Activated CD8-positive, alpha-beta memory T cell treated with anti-CD3 and anti-CD28 coated beads, Interleukin-2, amount 10 ng/mL, durations not matched to agents 7 days and 5 days (primary cell): Measurements from ENCODE around the gene IFIH1. TPM values are rescaled to one million over a fixed set of nuclear protein-coding genes. Genes with fewer than 3 reads are reported as not detected.

Source experiments
- ATAC-seq: fragments of 150-1000 bp; cut with Tn5 transposase; one replicate; pipeline ENCODE4 v1.10.0; 2021; ENCODE audit warnings: moderate library complexity
- CTCF ChIA-PET: fragments of 350-600 bp; sonication (Branson Sonifier 250); formaldehyde crosslinking; loops from one replicate; lab custom pipeline; 2021; ENCODE audit warnings: antibody characterized with exemption; lab: Charles Lee
- DNase-seq: peaks from one replicate; pipeline ENCODE4 v3.0.0-alpha.2; 2020
- H3K27ac Mint-ChIP-seq: one replicate; pipeline ENCODE4 v1.8.0; 2021; ENCODE audit warnings: mild to moderate bottlenecking, mixed read lengths
- H3K27me3 Mint-ChIP-seq: one replicate; pipeline ENCODE4 v1.8.0; 2021; ENCODE audit warnings: mixed read lengths
- H3K36me3 Mint-ChIP-seq: one replicate; pipeline ENCODE4 v1.8.0; 2021; ENCODE audit warnings: mild to moderate bottlenecking, mixed read lengths
- H3K4me1 Mint-ChIP-seq: one replicate; pipeline ENCODE4 v1.8.0; 2021; ENCODE audit warnings: mixed read lengths
- H3K4me3 Mint-ChIP-seq: one replicate; pipeline ENCODE4 v1.8.0; 2021; ENCODE audit warnings: mild to moderate bottlenecking, moderate library complexity, mixed read lengths
- H3K9me3 Mint-ChIP-seq: one replicate; pipeline ENCODE4 v1.8.0; 2022; ENCODE audit warnings: low read depth, mixed read lengths
- total RNA-seq, 2 experiments: library from RNA; stranded (reverse); gene quantifications; one replicate each; pipeline ENCODE4 v1.2.3, GENCODE V29; 2021

The IFIH1 gene
- total RNA-seq, 2 experiments from 2014 or later: 66.8 to 90.0 TPM

DNA sequence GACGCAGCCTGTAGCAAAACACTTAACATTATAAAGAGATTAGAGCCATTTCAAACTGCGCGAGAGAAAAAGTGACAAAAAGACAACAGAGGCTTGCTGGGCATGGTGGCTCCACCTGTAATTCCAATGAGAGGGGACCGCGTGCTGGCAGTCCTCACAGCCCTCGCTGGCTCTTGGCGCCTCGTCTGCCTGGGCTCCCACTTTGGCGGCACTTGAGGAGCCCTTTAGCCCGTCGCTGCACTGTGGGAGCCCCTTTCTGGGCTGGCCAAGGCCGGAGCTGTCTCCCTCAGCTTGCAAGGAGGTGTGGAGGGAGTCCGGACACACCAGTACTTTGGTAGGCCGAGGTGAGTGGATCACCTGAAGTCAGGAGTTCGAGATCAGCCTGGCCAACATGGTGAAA, 9.3 kb upstream of the IFIH1 start:
- DNase-seq (no peak), ATAC-seq (no peak)
- no peak overlapping the region for H3K27ac Mint-ChIP-seq
- peaks cover 14% of the 10 kb centered on the region for H3K36me3 Mint-ChIP-seq
- no peaks in the 10 kb centered on the region for H3K27me3 Mint-ChIP-seq
- H3K9me3 Mint-ChIP-seq: no peaks in the 10 kb centered on the region
- CTCF ChIA-PET: interaction anchor here (2.1 kb wide), 1 partner anchor 9 kb away, joined by 7 read pairs; the partner anchor contains the start of gene IFIH1
- H3K4me3 Mint-ChIP-seq: no peak overlapping the region
- H3K4me1 Mint-ChIP-seq: peaks cover 14% of the 10 kb centered on the region

DNA sequence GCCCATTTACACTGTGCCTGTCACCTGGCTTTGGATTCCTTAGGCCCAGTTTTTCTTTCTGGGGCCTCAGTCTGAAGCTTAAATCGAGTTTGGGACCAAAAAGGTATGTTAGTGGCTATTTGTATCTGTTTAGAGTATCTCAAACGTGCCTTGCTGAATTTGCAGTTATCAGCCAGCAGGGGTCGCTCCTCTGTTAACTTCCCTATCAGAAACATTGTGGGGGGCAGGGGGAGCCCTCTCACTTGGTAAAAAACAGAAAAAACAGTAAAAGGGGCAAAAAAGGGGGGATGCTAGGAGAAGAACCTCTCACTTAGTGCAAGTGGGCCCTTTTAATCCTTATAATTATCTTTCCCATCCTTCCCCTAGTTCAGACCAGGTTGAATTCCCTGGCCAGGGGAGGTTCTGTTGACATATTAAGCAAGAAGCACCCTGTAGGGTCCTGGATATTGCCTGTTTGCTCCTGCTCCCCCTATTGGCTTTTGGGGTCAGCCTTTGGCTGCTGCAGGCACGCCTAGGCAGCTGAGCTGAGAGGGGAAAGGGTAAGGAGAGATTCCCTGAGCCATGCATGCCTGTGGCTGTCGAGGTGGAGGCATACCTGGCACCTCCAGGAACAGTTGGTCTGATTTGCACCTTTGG, 8.8 kb upstream of the IFIH1 start:
- Mint-ChIP-seq H3K36me3 (peaks cover 14% of the 10 kb centered on the region), H3K27ac (no peak overlapping the region), H3K4me1 (peaks cover 14% of the 10 kb centered on the region), H3K9me3 (no peaks in the 10 kb centered on the region), H3K4me3 (no peak overlapping the region), H3K27me3 (no peaks in the 10 kb centered on the region)
- DNase-seq: no peak
- ATAC-seq: no peak
- CTCF ChIA-PET: interaction anchor here (1.0 to 2.1 kb wide), 2 partner anchors 8 to 9 kb away, joined by 3 to 7 read pairs; partner anchors contain the start of gene IFIH1

DNA sequence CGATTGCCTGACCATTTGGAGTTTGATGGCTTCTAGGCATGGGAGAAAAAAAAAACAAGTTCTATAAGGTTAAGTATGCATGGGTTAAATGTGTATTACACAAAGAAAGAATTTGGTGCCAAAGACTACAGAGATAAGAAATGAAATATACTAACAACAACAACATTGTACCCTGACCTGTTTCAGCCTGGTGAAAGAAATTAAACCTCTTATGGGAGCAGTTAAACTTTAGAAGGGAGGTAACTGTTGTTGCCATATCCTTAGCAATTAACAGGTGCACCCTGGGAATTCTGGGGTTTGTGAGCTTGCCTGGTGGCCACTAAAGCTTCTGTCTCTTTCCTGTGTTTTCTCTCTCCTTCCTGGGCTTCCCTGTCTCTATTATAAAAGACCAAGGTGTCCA, 6.5 kb upstream of the IFIH1 start:
- H3K27me3 Mint-ChIP-seq: no peaks in the 10 kb centered on the region
- no peak overlapping the region for H3K4me3 Mint-ChIP-seq
- no peak for DNase-seq
- no peak for ATAC-seq
- H3K27ac Mint-ChIP-seq: no peak overlapping the region
- peaks cover 14% of the 10 kb centered on the region for H3K36me3 Mint-ChIP-seq
- CTCF ChIA-PET: no interaction called here
- no peaks in the 10 kb centered on the region for H3K9me3 Mint-ChIP-seq
- H3K4me1 Mint-ChIP-seq: peaks cover 29% of the 10 kb centered on the region

DNA sequence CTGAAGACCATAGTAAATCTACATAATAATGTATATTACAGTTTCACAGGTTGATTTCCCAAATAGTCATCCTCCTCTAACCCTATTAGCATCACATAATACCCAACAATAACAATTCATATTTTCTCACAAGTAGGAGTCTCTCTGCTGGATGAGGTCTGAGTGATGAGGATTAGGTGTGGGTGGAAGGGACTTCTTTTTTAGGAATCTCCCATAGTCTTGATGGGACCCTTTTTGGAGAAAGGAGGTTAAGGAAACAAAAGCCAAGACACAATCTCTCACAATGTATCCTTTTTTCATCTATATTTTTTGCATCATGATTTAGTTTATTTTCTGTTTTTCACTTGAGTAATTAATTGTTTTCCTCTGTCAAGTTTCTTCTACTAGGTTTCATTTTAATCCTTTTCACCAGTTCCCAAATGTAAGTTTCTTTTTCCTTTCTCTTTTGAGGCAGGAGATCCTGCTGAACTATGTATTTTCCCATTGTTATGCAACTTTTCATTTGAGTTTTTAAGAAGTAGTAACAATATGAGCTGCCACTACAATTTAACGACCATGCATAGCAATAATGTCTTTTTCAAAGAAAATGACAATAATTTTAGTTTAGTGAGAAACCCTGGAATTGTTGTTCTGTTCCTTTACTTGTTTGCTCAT, 2.5 kb upstream of the IFIH1 start:
- Mint-ChIP-seq H3K9me3 (no peaks in the 10 kb centered on the region), H3K27me3 (no peaks in the 10 kb centered on the region), H3K27ac (peak overlapping the region; percentile 20), H3K4me3 (peak overlapping the region; percentile 93), H3K36me3 (peaks cover 25% of the 10 kb centered on the region), H3K4me1 (peaks cover 32% of the 10 kb centered on the region)
- ATAC-seq (no peak), DNase-seq (no peak)
- CTCF ChIA-PET: no interaction called here

DNA sequence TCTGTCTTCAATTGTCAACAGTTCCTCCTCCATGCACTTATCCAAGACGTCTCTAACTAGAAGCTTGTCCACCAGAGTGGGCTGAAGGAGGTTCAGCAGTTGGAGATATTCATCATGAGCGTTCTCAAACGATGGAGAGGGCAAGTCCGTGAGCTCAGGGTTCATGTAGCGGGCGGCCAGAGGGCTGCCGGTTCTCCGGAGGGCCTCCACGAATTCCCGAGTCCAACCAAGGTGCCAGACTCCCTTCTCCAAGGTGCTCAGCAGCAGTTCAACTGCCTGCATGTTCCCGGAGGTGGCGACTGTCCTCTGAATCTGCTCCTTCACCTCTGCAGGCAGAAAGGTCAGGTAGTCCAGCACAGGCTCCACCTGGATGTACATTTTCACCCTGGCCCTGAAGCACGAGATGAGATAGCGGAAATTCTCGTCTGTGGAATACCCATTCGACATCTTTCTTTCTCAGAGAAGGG, 590 bp downstream of the IFIH1 start:
- peaks cover 53% of the 10 kb centered on the region for H3K4me1 Mint-ChIP-seq
- H3K4me3 Mint-ChIP-seq: peak overlapping the region; percentile 93
- H3K9me3 Mint-ChIP-seq: no peaks in the 10 kb centered on the region
- H3K27ac Mint-ChIP-seq: peak overlapping the region; percentile 99
- H3K27me3 Mint-ChIP-seq: no peaks in the 10 kb centered on the region
- ATAC-seq (peak; percentile 22), DNase-seq (peak; percentile 52)
- CTCF ChIA-PET: interaction anchor here (0.6 to 2.9 kb wide), 10 partner anchors 9 to 371 kb away, joined by 3 to 10 read pairs (median 6); no protein-coding TSS in a partner anchor
- H3K36me3 Mint-ChIP-seq: peaks cover 44% of the 10 kb centered on the region

DNA sequence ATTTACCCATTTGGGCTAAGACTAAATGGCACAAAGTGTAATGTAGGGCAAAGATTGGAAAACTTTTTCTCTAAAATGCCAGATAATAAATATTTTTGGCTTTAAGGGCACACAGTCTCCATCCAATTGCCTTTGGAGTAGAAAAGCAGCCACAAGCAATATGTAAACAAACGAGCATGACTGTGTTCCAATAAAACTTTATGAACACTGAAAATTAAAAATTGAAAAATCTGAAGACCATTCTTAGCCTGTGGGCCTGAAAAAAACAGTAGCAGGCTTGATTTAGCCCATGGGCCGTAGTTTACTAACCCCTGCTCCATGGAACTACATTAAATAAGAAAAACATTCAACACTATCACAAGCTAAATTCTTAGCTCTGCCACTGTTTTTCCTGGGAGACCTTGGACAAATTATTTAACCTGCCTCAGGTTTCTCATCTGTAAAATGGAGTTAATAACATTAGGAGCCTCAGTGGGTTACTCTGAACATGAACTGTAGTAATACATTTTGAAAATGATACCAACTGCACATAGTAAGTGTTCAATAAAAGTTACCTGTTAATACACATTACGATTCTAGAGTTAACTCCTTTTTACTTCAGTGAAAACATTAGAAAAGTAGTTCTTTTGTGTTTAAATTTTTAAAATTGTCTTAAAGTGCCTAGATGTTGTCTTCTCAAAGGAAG, 1.3 kb downstream of the IFIH1 start:
- CTCF ChIA-PET: interaction anchor here (0.6 to 2.9 kb wide), 7 partner anchors 8 to 169 kb away, joined by 3 to 10 read pairs (median 5); no protein-coding TSS in a partner anchor
- no peaks in the 10 kb centered on the region for H3K27me3 Mint-ChIP-seq
- H3K4me1 Mint-ChIP-seq: peaks cover 60% of the 10 kb centered on the region
- H3K9me3 Mint-ChIP-seq: no peaks in the 10 kb centered on the region
- peaks cover 47% of the 10 kb centered on the region for H3K36me3 Mint-ChIP-seq
- H3K27ac Mint-ChIP-seq: peak overlapping the region; percentile 99
- H3K4me3 Mint-ChIP-seq: peak overlapping the region; percentile 93
- ATAC-seq (no peak), DNase-seq (no peak)

DNA sequence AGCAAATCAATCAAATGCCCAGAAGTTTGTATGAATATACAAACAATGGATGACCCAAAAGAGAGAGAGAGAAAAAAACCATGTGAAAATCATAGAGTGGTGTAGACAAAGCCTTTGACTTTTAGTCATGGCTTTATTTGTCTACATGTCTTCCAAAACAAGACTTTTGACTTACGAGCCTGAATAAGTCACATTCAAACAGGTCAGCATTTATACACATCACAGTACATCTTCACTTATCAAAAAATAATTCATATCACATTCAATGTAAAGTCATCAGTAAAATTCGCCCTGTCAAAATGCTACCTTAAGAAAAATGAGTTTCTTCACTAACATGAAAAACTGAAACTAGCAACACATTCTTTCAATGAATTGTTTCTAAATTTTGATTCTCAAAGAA, 1.9 kb downstream of the IFIH1 start:
- CTCF ChIA-PET: interaction anchor here (0.9 to 2.9 kb wide), 8 partner anchors 11 to 168 kb away, joined by 3 to 12 read pairs (median 4); no protein-coding TSS in a partner anchor
- Mint-ChIP-seq H3K27me3 (no peaks in the 10 kb centered on the region), H3K36me3 (peaks cover 49% of the 10 kb centered on the region), H3K27ac (peak overlapping the region; percentile 99), H3K4me3 (peak overlapping the region; percentile 93), H3K9me3 (no peaks in the 10 kb centered on the region), H3K4me1 (peaks cover 66% of the 10 kb centered on the region)
- ATAC-seq (no peak), DNase-seq (no peak)

DNA sequence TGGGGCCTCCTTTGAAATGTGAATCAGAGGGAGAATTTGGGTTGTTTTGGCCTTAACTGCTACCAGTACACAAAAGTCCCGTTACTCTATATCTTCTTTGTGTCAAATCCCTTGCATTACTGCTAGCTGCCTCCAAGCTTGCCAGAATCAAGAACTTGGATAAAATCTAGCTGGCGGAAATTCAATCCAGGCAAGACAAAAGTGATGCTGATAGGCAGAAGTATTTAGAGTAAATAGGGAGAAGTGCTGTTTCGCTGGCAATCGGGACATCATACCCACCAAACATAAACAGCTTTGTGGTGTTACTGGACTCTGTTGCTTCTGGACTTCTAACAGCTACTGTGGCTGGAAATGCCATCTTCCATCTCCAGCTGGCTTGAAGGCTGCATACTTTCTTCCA, 2.5 kb downstream of the IFIH1 start:
- no peak for DNase-seq
- Mint-ChIP-seq H3K9me3 (no peaks in the 10 kb centered on the region), H3K27me3 (no peaks in the 10 kb centered on the region), H3K27ac (peak overlapping the region; percentile 99), H3K4me1 (peaks cover 64% of the 10 kb centered on the region), H3K4me3 (peak overlapping the region; percentile 93), H3K36me3 (peaks cover 48% of the 10 kb centered on the region)
- CTCF ChIA-PET: interaction anchor here (0.9 to 2.7 kb wide), 7 partner anchors 10 to 95 kb away, joined by 3 to 12 read pairs (median 3); no protein-coding TSS in a partner anchor
- no peak for ATAC-seq

DNA sequence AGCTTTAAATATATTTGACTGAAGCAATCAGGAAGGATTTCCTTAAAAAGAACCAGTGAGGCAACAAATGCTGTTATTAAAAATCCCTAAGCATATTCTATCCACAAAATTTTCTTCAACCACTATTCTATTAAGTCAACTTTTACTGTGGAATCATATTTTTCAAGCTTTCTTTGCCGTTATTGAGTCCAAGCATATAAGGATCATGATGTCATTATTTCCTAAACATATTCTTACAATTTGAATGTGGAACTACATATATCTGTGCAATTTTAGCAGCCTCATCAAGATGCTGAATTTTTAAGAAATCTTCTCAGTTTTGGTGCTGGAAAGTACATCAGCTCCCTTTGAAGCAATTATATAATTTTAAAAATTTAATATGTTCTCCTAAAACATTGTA, 5.6 kb downstream of the IFIH1 start:
- no peaks in the 10 kb centered on the region for H3K27me3 Mint-ChIP-seq
- peaks cover 66% of the 10 kb centered on the region for H3K36me3 Mint-ChIP-seq
- H3K4me1 Mint-ChIP-seq: peaks cover 74% of the 10 kb centered on the region
- DNase-seq: no peak
- CTCF ChIA-PET: interaction anchor here (0.8 to 1.9 kb wide), 4 partner anchors 9 to 18 kb away, joined by 3 to 6 read pairs (median 6); no protein-coding TSS in a partner anchor
- H3K9me3 Mint-ChIP-seq: no peaks in the 10 kb centered on the region
- no peak overlapping the region for H3K27ac Mint-ChIP-seq
- H3K4me3 Mint-ChIP-seq: no peak overlapping the region
- ATAC-seq: no peak

DNA sequence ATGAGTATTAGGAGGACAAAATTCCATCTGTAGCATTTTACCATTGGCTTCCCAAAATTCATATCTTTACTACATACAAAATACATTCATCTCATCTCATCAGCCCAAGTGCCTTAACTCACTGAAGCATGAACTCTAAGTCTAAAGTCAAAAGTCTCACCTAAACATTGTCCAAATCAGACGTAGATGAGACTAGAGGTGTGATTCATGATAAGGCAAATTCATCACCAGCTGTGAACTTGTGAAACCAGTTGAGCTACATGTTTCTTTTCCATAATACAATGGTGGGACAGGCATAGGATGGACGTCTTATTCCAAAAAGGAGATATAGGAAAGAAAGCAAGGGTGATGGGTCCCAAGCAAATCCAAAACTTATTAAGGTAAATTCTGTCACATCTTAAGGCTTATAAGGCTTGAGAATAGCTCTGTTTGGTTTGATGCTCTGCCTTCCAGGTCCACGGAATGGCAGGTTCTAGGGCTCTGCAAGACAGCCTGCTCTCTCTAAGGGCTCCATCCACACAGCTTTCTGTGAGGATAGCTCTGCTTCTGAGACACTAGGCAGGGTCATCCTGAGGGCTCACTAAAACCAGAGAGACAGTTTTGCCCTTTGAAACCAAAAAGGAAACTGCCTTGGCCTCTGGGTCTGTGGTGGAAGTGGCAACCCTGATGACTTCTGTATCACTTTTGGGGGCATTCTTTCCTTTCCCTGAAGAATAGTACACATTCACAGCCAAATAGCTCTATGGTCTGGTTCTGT, 9.6 kb downstream of the IFIH1 start:
- peak overlapping the region; percentile 37 for H3K27ac Mint-ChIP-seq
- peak; percentile 47 for ATAC-seq

DNA sequence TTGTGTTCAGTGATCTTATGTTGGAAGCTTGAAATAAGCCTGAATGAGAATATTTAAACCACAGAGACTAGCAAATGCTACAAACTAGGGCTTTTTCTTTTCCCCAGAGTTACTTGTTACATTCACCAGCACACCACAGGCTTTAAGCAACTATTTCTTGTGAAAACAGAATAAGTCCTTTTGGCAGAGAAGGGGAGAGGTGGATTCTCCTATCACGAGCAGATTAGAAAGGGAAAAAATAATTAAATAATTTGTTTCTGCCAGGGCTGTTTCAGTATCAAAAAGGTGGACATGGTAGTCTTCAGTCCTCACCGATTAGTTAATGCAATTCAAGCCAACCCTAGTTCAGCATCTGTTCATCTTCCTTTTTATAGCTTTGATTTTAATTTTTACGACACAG, 12.6 kb downstream of the IFIH1 start:
- H3K4me3 Mint-ChIP-seq: no peak overlapping the region
- H3K4me1 Mint-ChIP-seq: peaks cover 32% of the 10 kb centered on the region
- no peaks in the 10 kb centered on the region for H3K27me3 Mint-ChIP-seq
- no peak for DNase-seq
- CTCF ChIA-PET: interaction anchor here (1.2 to 7.1 kb wide), 4 partner anchors 9 to 84 kb away, joined by 3 to 39 read pairs (median 5); no protein-coding TSS in a partner anchor
- no peaks in the 10 kb centered on the region for H3K9me3 Mint-ChIP-seq
- peaks cover 51% of the 10 kb centered on the region for H3K36me3 Mint-ChIP-seq
- ATAC-seq: no peak
- H3K27ac Mint-ChIP-seq: no peak overlapping the region

More for the DNA sequence above, 9.6 kb downstream of the IFIH1 start:
- H3K9me3 Mint-ChIP-seq: no peaks in the 10 kb centered on the region
- peaks cover 52% of the 10 kb centered on the region for H3K4me1 Mint-ChIP-seq
- no peak overlapping the region for H3K4me3 Mint-ChIP-seq
- CTCF ChIA-PET: interaction anchor here (1.1 to 7.1 kb wide), 4 partner anchors 8 to 21 kb away, joined by 3 to 39 read pairs (median 4); partner anchors contain the start of gene IFIH1
- DNase-seq: no peak
- peaks cover 52% of the 10 kb centered on the region for H3K36me3 Mint-ChIP-seq
- no peaks in the 10 kb centered on the region for H3K27me3 Mint-ChIP-seq

DNA sequence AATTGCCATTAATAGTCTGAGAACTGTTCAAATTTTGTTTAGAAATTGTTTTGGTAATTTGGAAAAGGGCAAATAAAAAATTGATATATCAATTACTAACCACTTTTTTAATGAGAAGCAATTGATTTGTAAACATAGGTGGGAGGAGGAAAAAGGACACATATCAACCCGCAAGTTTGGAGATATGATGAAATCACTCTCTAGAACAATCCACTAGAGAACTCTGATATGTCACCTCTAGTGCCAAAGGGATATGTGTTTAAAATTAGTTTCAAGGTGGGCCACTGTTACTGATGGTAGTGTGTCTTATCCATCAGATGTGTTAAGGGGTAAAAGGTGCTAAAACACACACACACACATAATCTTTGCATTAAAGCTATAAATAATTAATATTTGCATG, 16.6 kb downstream of the IFIH1 start:
- Mint-ChIP-seq H3K36me3 (peaks cover 24% of the 10 kb centered on the region), H3K27me3 (no peaks in the 10 kb centered on the region), H3K4me1 (peaks cover 6% of the 10 kb centered on the region), H3K4me3 (no peak overlapping the region), H3K9me3 (no peaks in the 10 kb centered on the region), H3K27ac (no peak overlapping the region)
- CTCF ChIA-PET: interaction anchor here (0.6 to 7.3 kb wide), 15 partner anchors 8 to 273 kb away, joined by 3 to 125 read pairs (median 6); partner anchors contain the start of gene IFIH1
- ATAC-seq (no peak), DNase-seq (no peak)
